Mesodermal cell (in vitro differentiated cells): ENCODE results near the gene BUB1.

Experiments used
- H3K27ac ChIP-seq: 2 replicates; pipeline ENCODE4 v1.7.0; 2013; ENCODE audit warnings: mild to moderate bottlenecking, low read depth, low read length, moderate library complexity; ENCODE audit not compliant: severe bottlenecking
- H3K36me3 ChIP-seq: 2 replicates; pipeline ENCODE4 v1.7.1; 2013; ENCODE audit warnings: mild to moderate bottlenecking, low read length, moderate library complexity; ENCODE audit not compliant: control insufficient read depth, insufficient read depth
- H3K4me1 ChIP-seq: one replicate; pipeline ENCODE4 v1.7.1; 2013; ENCODE audit warnings: mild to moderate bottlenecking, low read length; ENCODE audit not compliant: insufficient read depth, control insufficient read depth, poor library complexity, severe bottlenecking
- H3K4me3 ChIP-seq: 2 replicates; pipeline ENCODE4 v1.7.0; 2013; ENCODE audit warnings: low read length, control low read depth, mild to moderate bottlenecking; ENCODE audit not compliant: insufficient read depth, poor library complexity, severe bottlenecking; ENCODE audit errors: extremely low read depth
- H3K9me3 ChIP-seq: 2 replicates; pipeline ENCODE4 v1.7.1; 2013; ENCODE audit warnings: mild to moderate bottlenecking, low read length, moderate library complexity; ENCODE audit not compliant: control insufficient read depth
- WGBS, 2 experiments: methylation state at CpG; one replicate each; pipeline ENCODE4 v1.1.5; 2013; ENCODE audit warnings: missing lambda C conversion rate in 2 of 2; ENCODE audit not compliant: insufficient coverage in 2 of 2; 5-methylcytosine and 5-hydroxymethylcytosine counted together

The BUB1 gene

DNA sequence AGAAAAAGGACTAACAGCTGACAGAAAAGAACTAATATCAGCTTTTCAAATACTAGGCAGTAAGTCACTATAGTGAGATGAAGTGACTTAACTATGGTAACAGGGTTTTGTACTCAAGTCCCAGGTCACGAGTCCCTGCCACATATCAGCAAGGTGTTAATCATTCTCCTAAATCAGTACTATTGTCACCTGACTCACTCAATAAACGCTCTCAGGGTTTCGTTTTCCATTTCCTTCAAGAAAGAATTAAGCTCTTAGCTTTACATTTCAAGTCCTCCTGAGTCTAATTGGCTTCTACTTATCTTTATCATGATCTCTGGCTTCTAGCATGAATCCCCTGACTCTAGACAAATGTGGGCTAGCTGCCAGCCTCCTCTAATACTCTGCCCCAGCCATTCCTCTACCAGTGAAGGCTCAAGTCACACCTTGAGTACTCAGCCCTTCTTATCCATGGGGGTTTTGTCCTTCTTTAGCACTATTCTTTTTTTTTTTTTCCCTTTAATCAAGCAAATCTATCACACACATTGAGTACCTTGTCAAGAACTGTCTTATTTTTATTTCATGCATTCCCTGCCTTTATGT, 20.0 kb downstream of the BUB1 start:
- H3K9me3 ChIP-seq, result no peaks in the 10 kb centered on the region
- H3K36me3 ChIP-seq, result peaks cover 91% of the 10 kb centered on the region
- H3K4me1 ChIP-seq, result peaks cover 6% of the 10 kb centered on the region
- H3K4me3 ChIP-seq, result no peak overlapping the region
- WGBS, 2 experiments, result 82 to 95% methylated on average over 3 of the region's 3 CpGs
- H3K27ac ChIP-seq, result no peak overlapping the region

DNA sequence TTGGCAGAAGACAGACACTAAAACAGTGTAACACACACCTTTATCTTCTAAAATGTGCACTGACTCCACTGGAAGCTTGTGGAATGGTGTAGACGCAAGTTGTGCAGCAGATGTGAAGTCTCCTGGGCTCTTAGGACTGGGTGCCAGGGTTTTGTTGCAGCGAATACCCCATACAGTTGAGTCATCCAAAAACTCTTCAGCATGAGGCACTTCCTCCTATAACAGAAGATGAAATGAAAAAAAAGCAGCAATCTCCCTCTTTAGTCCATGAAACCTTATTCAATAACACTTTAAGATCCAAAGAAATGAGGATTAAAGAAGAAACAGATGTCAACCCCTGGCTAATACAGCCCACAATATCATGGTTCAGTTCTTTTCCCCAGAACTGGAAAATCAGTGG, 22.2 kb downstream of the BUB1 start:
- Histone ChIP-seq H3K27ac (no peak overlapping the region), H3K36me3 (peaks cover 91% of the 10 kb centered on the region), H3K4me1 (no peaks in the 10 kb centered on the region), H3K4me3 (no peak overlapping the region), H3K9me3 (no peaks in the 10 kb centered on the region)
- WGBS, 2 experiments, result 83% methylated on average over 1 of the region's 2 CpGs; no CpG with 5 or more reads in 1 of the 2 experiments

- 83 to 85% methylated on average over 1 to 2 of the region's 3 CpGs for WGBS, 2 experiments
- Histone ChIP-seq H3K4me1 (no peaks in the 10 kb centered on the region), H3K4me3 (no peak overlapping the region), H3K27ac (no peak overlapping the region), H3K9me3 (no peaks in the 10 kb centered on the region), H3K36me3 (peaks cover 89% of the 10 kb centered on the region)
These were observed 24.0 kb downstream of the BUB1 start for GRCh38 chr2:110653861-110654260.

GRCh38 chr2:110650346-110650745, 27.5 kb downstream of the BUB1 start:
- Histone ChIP-seq H3K4me1 (no peaks in the 10 kb centered on the region), H3K9me3 (no peaks in the 10 kb centered on the region), H3K27ac (no peak overlapping the region), H3K36me3 (peaks cover 82% of the 10 kb centered on the region), H3K4me3 (no peak overlapping the region)
- WGBS, 2 experiments, result 98 to 100% methylated on average over 2 to 4 of the region's 4 CpGs

GRCh38 chr2:110647777-110648176, 30.1 kb downstream of the BUB1 start:
- no peak overlapping the region for H3K4me3 ChIP-seq
- peaks cover 84% of the 10 kb centered on the region for H3K36me3 ChIP-seq
- no peaks in the 10 kb centered on the region for H3K9me3 ChIP-seq
- H3K4me1 ChIP-seq, result no peaks in the 10 kb centered on the region
- WGBS, 2 experiments, result 100% methylated on average over 1 of the region's 3 CpGs; no CpG with 5 or more reads in 1 of the 2 experiments
- H3K27ac ChIP-seq, result no peak overlapping the region

- Histone ChIP-seq H3K9me3 (no peaks in the 10 kb centered on the region), H3K36me3 (peaks cover 88% of the 10 kb centered on the region), H3K4me1 (no peaks in the 10 kb centered on the region), H3K27ac (no peak overlapping the region), H3K4me3 (no peak overlapping the region)
- 100% methylated on average over 1 of the region's 2 CpGs; no CpG with 5 or more reads in 1 of the 2 experiments for WGBS, 2 experiments
These were observed 32.2 kb downstream of the BUB1 start for GRCh38 chr2:110645616-110646015.

GRCh38 chr2:110644357-110644756, 33.5 kb downstream of the BUB1 start:
- H3K4me1 ChIP-seq, result no peaks in the 10 kb centered on the region
- H3K36me3 ChIP-seq, result peaks cover 90% of the 10 kb centered on the region
- 100% methylated on average over 1 to 2 of the region's 3 CpGs for WGBS, 2 experiments
- H3K27ac ChIP-seq, result no peak overlapping the region
- H3K9me3 ChIP-seq, result no peaks in the 10 kb centered on the region
- H3K4me3 ChIP-seq, result no peak overlapping the region

DNA sequence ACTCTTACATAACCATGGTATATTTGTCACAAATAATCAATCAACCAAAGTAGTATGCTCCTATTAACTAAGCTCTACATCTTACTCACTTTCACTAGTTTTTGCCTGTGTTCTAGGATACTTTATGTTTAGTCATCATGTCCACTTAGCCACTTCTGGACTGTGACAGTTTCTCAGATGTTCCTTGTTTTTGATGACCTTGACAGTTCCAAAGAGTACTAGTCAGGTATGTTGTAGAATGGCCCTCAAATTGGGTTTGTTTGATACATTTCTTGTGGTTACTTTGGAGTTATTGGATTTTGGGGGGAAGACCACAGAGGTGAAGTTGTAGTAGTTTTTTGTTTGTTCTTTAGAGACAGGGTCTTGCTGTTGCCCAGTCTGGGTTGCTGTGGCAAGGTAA, 35.5 kb downstream of the BUB1 start:
- no peaks in the 10 kb centered on the region for H3K9me3 ChIP-seq
- no peak overlapping the region for H3K27ac ChIP-seq
- no peak overlapping the region for H3K4me3 ChIP-seq
- no peaks in the 10 kb centered on the region for H3K4me1 ChIP-seq
- peaks cover 91% of the 10 kb centered on the region for H3K36me3 ChIP-seq

GRCh38 chr2:110639972-110640371, 37.9 kb downstream of the BUB1 start:
- H3K27ac ChIP-seq, result no peak overlapping the region
- WGBS, 2 experiments, result 100% methylated on average over 1 to 2 of the region's 3 CpGs
- H3K9me3 ChIP-seq, result no peaks in the 10 kb centered on the region
- H3K4me3 ChIP-seq, result no peak overlapping the region
- peaks cover 87% of the 10 kb centered on the region for H3K36me3 ChIP-seq
- H3K4me1 ChIP-seq, result no peaks in the 10 kb centered on the region

- Histone ChIP-seq H3K4me1 (no peaks in the 10 kb centered on the region), H3K27ac (no peak overlapping the region), H3K9me3 (no peaks in the 10 kb centered on the region), H3K4me3 (no peak overlapping the region), H3K36me3 (peaks cover 88% of the 10 kb centered on the region)
- 86 to 96% methylated on average over 2 of the region's 4 CpGs for WGBS, 2 experiments
These were observed 38.7 kb downstream of the BUB1 start for GRCh38 chr2:110638952-110639695.

DNA sequence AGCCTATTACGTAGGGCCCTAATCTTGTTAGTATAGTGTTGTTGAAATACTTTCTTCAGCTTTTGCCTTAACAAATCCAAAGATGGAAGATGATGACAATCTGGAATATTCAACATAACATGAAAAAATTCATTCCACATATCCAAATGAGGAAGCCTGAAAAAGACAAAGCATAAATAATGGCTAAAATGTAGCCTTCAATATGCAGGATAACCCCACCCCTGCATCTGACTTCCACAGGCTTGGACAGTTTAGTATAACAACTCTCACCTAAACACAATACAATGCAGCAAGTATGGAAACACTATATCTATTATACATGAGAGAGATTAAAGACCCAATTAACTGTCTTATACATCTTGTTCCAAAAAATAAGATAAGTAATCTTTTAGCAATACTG, 39.9 kb downstream of the BUB1 start:
- Histone ChIP-seq H3K9me3 (no peaks in the 10 kb centered on the region), H3K4me1 (no peaks in the 10 kb centered on the region), H3K4me3 (no peak overlapping the region), H3K27ac (no peak overlapping the region), H3K36me3 (peaks cover 77% of the 10 kb centered on the region)
- WGBS, 2 experiments, result no CpG with 5 or more reads among the region's 1 CpG
